KG1 (cell line): ENCODE results near the gene CD84.
"Not testable (repeated sequence)": the region's sequence is repeated elsewhere in the genome, so short reads cannot be mapped to it uniquely, and the experiment has no call there.

ENCODE experiments used
- DNase-seq: peaks from one replicate; lab custom pipeline; 2025; lab: John Stamatoyannopoulos, UW

Gene CD84, protein sequence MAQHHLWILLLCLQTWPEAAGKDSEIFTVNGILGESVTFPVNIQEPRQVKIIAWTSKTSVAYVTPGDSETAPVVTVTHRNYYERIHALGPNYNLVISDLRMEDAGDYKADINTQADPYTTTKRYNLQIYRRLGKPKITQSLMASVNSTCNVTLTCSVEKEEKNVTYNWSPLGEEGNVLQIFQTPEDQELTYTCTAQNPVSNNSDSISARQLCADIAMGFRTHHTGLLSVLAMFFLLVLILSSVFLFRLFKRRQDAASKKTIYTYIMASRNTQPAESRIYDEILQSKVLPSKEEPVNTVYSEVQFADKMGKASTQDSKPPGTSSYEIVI

DNA sequence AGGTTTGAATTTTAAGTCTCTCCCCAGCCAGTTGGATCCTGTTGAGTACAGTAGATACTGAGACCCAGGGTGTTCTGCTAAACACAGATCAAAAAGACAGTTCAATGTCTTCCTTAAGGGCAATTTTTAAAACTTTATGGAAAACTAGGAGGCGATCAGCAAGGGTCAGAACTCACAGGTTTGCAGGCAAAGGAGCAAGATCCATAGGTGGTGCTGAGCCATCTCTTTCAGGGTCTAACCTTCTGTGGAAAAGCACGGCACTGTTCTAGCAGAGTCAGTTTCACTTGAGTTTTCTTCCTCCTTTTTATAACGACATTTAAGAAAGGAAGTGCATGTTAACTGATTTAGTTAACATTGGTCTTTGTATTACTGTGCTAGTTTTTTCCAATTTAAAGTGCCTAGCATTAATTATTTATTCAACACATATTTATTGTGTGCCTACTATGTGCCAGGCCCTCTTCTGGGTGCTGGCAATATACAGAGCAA lies at the start of gene CD84:
CD84 (minus strand) TSS at position 281 of the 486 bp plus-strand sequence; CDS start at position 222, 59 bp downstream.
- DNase-seq, result peak; percentile 46

DNA sequence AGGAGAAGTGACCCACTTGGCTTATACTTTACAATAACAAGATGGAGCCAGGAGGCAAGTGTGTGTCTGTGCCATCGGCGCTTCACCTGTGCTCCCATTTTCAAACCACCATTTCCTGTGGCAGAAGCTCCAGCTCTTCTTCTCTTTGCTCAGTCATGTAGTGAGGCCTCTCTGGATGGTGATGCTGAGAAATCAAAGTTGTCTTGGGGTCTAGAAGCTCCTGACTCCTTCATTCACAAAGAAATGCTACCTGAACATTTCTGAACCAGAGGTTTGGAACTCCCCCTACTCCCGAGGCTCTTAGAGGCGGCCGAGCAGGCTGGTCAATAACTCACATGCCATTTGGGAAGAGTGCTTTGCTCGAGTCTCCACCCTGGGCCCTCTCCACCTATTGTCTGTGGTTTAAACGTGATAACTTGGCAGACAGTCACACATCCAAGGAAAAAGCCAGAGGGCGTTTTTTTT lies 49.5 kb upstream of the CD84 start:
- DNase-seq, result no peak

DNA sequence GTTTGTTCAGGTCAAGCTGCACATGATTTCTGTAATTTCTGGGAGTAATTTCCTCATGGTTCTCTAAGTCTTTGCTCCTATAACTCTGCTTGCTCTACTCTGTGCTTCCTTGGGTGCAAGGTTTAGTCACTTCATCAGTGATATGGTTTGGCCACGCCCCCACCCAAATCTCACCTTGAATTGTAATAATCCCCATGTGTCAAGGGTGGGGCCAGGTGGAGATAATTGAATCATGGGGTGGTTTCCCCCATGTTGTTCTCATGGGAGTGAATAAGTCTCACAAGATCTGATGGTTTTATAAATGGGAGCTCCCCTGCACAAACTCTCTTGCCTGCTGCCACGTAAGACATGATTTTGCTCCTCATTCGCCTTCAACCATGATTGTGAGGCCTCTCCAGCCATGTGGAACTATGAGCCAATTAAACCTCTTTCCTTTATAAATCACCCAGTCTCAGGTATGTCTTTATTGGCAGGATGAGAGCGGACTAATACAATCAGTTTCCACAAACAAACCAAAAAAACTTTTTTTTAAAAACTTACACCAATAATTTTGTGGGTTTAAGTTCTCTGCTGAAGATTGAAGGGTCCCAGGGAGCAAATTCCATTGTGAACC lies 48.5 kb upstream of the CD84 start:
- DNase-seq, result not testable (repeated sequence)

DNA sequence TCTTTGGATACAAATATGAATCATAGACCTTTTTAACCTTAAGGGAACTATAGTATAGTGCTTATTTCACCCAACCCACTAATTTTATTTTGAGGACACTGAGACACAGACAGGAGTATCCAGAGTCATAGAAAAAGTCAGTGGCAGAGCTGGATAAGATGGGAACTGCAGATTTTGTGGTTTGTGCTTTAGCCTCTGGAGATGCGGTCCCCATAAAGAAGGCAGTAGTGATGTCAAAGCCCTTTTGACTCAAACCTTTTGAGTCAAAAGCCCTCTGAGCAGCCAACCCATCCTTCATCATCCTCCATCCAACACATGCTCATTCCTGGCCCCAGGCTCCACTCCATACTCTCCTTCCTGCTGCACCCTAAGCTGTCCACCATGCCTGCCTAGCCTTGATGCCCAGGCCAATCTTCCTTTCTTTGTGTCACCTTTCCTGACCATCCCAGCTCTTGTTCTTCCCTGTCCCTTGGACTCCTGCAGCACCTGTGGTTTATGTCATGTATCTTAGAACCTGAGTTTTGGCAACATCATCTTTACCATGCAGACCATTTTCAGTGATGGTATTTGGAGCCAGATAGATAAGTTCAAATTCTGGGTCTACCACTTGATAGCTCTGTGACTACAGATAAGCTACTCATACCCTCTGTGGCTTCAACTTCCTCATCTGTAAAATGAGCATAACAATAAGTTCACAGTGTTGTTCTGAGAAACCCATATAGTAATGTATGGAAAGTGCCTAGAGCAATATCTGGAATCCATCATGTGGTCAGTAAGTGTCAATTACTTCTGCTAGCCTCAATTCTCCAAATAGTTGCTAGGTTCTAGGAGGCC lies 47.4 kb upstream of the CD84 start:
- no peak for DNase-seq

DNA sequence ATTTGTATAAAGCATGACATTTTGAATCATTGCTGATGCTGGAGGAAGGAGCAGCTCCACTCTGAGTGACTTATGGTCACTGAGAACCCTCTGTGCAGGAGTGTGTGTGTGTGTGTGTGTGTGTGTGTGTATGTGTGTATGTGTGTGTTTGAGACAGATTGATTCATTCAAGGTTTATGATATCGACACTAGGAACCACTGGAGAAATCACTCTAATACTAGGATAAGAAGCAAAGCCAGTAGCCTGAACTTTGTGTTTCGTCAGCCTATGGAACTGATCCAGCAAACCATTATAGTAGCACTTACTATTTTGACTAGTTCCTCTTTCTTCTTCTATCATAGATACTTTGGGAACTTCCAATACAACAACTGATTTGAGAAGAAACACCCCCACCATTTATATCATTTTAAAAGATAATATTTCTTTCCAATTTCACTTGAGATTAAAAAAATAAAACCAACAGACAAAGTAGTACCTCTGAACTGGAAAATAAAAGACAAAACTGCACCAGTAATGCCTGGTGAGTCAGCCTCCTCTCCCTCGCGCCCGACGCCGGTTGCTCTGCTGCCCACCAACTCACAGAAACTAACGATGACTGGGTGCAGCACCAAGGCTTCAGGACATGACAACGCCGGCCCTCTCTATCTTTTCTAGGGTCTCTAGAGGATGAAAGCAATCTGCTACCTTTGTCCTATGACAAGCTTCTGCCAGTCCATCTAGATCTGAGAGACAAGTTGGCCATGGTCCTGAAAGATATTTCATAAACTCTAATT lies 46.6 kb upstream of the CD84 start:
- no peak for DNase-seq

DNA sequence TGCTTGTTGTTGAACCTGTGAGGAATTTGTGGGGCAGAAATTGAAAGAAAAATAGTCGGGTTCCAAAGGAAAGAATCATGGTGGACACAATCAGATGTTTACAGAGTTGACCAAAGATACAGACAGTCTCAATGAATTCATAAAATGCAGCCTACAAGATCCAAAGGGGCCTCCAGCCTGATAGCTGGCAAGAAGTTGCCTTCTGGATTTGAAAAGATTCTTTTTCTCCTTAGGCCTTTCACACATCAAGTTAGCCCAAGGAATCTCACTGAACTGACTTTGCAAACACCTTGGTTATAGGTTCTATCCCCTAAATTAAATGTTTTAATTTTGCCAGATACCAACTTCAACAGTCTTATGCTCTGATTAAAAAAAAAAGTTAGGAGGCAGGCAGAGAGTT lies 46.0 kb upstream of the CD84 start:
- DNase-seq, result no peak

DNA sequence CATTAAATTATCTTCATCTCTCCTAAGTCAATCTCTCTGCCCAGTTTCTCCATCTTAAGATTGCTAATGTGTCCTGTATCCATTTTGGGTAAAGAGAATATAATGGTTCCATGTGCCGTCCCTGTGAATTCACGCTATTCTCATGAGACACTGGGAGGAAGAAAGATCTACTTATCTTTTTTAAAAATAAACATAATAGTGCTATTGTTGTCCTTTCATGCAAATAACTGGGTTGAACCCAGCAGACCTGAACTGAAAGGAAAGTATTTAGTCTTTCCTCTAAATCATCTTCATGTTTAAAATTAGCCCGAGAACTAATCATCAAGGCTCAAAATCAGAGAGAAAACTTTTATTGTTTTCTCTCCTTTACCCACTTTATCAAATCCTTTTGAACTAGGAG lies 45.2 kb upstream of the CD84 start:
- no peak for DNase-seq

DNA sequence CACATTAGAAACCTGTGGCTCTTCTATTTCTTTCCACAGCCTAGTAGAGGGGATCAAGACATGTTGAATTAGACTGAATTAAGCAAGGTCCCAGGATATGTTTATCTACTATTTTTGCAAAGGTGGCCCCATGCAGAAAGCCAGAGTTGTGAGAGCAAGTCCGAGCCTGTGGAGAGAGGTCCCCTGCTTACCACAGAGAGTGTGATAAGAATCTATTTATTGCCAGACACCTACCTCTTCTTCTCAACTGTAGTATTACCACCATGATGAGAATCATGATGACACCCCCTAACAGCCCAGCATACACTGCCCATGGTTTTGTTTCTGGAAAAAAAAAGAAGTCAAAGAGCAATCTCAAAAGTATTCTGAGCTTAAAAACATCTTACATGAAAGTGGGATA lies 44.6 kb upstream of the CD84 start:
- no peak for DNase-seq

DNA sequence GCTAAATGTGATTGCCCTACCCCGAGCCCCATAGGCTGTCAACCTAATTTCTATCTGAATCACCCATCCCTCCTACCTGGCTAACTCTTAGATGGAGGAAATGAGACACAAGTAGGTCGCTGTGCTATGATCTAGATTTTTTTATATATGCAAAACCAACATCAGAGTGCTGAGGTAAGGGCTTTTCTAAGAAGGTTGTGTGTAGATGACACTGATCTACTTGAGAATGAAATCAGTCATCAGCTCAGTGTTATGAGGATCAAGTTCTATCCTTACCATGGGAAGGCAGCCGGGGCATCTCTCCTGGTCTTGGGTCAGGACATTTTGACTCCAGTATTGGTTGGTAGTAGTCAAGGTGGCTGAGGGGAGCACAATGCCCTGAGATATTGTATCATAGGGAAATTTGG lies 43.9 kb upstream of the CD84 start:
- DNase-seq, result no peak

DNA sequence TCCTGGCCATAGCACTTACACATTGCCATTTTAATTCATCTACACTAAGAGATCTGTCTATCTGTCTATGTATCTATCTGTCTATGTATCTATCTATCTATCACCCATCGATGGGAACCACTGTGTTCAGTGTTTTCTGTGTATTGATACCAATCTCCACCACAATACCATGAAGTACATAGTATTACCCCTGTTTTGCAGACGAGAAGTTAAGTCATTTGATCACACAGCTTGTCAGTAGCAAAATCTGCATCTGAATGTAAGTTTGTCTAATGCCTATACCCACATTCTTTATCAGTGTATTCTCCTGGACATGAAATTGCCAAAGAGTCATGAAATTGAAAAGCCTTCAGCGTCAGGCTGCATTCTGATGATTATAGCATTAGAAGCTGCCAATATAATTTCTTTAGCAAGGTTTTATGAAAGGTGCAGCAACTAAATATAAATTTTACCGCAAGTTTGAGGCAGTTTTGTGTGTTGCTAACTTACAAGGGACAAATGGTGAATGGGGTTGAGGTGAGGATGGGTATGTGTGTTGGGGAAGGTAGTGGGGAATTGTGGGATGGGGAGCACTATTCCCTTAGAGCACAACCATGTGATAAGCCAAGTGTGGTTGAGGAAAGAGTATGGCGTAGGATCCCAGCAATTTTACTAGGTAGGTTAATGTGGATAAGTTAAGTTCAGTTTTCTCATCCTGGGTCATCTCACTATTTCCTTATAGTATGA lies 43.4 kb upstream of the CD84 start:
- no peak for DNase-seq

DNA sequence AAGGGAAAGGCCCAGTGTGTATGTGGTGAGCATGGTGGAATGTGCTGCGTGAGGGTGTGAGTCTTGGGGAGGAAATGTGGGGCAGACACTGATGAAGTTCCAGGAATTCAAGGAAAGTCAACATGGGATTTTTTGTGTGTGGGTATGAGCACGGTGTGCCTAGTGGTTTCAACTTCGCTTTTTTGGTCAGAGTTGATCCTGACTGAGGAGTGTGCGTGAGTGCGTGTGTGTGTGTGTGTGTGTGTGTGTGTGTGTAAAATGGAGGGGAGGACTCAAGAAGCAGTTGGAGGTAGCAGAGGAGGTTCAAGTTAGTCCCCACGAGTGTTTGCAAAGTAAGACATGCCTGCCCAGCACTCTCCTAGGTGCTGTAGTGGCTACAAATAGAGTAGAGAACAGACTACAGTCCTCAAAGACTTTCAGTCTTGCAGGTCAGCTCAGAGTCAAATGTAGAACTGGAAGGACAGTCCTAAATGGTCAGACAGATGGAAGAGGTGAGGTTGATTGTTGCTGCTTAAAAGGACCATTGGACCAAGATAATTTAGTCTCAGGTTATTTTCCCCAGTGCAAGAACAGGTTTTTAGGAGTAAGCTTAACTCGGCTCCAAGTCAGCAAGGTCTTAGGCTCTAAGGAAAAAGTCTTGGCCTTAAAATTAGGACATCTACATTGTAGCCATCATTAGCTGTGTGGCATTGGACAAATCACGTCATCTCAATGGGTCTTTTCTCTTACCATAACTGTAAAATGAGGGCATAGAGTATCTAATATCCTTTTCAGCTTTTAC lies 42.5 kb upstream of the CD84 start:
- no peak for DNase-seq

DNA sequence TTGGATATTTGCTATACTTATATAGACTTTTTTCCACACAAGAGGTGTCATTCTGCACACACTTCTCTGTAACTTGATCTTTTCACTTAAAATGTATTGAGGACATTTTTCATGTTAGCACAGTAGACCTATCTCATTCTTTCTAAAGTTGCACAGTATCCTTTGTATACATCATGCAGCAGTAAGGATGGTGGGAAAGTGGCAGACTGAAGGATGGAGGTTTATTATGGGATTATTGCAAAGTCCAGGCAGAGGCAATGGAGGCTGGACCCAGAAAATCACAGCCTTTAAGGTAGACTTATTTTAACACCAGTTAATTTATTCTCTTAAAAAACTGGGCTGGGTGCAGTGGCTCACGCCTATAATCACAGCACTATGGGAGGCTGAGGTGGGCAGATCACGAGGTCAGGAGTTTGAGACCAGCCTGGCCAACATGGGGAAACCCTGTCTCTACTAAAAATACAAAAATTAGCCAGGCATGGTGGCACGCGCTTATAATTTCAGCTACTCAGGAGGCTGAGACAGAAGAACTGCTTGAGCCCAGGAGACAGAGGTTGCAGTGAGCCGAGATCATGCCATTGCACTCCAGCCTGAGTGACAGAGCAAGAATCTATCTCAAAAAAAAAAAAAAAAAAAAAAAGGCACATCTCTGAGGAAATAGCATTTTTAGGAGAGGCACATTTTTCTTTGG lies 41.8 kb upstream of the CD84 start:
- no peak for DNase-seq

DNA sequence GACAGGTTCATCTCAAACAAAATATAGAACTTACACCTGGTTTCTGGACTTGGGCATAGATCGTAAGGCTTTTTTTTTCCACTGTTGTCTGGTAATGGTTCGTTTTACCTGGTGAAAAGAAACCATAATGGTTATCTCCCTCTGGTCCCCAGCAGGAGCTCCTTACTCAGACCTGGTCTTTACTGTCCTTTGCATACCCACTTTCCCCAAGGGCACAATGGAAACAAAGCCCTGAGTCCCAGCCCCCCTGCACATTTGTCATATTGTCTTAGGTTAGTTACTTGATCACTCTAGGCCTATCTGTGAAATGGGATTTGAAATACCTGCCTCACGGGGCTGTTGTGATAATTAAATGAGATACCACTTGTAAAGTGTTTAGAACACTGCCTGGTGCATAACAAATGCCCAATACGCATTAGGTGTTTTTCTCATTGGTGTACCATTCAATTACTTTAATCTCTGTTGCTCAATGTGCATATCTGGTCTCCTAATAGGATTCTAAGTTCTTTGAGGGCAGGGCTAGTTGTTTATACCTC lies 40.5 kb upstream of the CD84 start:
- DNase-seq, result no peak

DNA sequence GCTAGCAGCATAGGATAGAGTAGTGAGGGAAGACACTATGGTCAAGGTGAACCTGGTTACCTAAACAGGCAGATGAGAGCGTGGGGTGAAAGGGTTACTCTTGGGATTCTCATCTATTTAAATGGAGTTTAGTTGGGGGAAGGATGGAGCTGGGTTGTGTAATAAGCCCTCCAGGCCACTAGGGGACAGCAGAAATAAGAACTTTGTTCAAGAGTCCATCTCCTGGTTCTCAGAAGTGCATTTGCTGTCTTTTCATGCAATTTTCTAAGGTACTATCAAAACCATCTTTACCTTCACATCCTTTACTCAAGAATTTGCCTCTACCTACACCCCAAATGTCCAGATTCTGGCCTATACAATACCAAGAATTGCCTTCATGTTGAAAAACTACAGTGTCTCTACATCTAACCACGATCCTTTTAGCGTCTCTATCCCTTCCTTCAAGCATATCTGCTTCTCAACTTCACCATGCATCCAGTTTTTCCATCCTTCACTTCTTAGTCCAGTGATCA lies 39.5 kb upstream of the CD84 start:
- DNase-seq, result no peak

DNA sequence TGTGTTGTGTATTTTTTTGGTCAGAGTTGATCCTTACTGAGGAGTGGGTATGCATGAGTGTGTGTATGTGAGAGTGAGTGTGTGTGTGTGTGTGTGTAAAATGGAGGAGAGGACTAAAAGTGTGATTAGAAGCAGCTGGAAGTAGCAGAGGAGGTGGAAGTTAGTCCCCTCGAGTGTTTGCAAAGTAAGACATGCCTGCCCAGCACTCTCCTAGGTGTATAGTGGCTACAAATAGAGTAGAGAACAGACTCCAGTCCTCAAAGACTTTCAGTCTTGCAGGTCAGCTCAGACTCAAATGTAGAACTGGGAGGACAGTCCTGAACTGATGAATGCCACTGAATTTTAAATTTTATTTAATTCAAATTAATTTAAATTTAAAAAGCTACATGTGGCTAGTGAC lies 39.0 kb upstream of the CD84 start:
- DNase-seq, result no peak

DNA sequence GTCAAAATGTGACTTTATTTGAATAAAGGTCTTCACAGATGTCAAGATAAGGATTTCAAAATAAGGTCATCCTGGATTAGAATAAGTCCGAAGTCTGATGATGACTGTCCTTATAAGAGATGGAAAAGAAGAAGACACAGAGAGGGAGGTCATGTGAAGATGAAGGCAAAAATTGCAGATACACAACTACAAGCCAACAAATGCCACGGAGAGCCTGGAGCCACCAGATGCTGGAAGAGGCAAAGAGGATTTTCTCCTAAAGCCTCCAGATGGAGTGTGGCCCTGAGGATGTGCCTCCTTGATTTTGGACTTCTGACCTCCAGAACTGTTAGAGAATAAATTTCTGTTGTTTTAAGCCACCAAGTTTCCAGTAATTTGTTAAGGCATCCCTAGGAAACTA lies 36.4 kb upstream of the CD84 start:
- no peak for DNase-seq

DNA sequence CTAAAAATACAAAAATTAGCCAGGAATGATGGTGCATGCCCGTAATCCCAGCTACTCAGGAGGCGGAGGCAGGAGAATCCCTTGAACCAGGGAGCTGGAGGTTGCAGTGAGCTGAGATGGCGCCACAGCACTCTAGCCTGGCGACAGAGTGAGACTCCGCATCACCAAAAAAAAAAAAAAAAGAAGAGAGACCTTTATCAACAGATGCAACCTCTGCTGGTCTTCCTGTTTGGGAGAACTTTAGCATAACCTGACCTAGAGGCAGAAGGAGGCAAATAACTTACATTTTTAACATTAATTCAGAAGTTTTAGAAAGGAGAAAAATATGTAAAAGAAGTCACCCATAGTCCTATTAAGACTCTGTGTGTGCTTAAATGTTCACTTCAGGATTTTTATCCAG lies 35.1 kb upstream of the CD84 start:
- DNase-seq, result no peak

DNA sequence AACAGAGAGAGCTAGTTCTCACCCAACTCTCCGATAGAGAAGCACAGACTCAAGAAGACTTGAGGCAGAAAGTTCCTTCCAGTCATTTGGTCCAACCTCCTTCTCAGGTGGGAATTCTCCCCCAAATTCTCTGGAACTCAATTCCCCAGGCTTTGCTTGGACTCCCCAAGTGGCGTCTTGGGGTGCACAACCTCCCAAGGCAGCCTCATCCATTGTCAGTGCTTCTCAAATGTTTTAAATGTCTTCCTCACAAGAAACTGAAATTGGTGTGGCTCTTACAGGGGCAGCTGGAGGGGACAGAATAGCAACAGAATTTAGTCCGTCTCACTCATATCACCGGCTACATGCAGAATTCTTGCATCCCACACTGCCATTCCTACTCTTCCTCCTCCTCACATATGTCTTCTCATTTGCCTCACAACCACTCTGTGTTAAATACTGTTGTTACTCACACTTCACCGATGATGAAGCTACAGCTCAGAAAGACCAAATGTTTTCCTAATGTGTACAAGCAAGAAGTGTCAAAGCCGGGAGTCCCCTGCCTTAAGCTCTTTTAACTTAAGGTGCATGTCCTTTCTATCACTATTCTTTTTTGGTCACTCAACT lies 33.4 kb upstream of the CD84 start:
- no peak for DNase-seq
